GM10847 (cell line): Measurements from ENCODE around the gene UBE2I.

Experiments
- POLR2A ChIP-seq: IDR thresholded peaks from 2 replicates; pipeline ENCODE4 v1.6.1; 2011; ENCODE audit not compliant: insufficient read length; ENCODE audit errors: extremely low read depth

The UBE2I gene

DNA sequence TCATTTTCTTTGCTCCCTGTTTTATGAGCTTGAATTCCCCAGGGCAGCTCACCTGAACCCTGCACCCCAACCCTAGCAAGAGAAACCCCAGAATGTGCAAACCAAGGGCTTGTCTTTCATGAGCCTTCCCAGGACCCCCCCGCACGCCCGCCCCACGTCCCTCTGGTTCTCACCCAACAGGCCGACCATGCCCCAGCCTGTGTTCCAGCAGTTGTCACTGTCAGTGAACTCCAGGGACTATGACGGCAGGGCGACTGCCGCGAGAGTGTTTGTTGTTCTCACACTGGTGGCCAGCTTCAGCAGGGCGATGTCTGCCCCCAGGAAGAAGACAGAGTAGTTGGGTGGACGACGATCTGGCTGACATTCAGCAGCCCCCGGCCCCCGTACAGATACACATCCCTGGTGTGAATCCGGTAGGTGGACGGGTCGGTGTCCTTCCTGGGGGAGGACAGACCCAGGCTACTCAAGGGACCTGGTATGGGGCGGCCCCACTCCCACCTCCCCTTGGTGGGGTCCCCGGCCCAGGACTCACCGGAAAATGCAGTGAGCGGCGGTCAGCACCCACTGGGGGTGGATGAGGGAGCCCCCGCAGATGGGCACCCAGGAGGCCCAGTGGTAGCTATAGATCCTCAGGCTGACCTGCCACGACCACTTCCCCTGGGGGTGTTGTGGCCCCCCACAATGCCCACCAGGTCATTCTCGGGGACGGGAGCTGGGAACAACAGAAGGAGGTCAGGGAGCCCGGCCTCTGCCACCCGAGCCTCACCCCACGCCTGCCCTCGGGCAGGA is 33.5 kb upstream of the UBE2I start:
- no peak for TF ChIP-seq POLR2A

DNA sequence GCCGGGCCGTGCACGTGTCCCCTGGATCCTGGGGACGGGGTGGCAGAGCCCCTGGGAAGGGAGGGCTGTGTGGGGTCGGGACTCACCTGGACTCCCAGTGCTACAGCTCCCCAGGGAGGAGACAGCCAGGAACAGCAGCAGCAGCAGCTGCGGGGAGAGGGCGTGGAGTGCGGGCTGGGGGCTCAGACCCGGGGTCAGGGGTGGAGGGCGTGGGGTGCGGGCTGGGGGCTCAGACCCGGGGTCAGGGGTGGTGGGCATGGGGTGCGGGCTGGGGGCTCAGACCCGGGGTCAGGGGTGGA is 32.9 kb upstream of the UBE2I start:
- TF ChIP-seq POLR2A, result no peak

DNA sequence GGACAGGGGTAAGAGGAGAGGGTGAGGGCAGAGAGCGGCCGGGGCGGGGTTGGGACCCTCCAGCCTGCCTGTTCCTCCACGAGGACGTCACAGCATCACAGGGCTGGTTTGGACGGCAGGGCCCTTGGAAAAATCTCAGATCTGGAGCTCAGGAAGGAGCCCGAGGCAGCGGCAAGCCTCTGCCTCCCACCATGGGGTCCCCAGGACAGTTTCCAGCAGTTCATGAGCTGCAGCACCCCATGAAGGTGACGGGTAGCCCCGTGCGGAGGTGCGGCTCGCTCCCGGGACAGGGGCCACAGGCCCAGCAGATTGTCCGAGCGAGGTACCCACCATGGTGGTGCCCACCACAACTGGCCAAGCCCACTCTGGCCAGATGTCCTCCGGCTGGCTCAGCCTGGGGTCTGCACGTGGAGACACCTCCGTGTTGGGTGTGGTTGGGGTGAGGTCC is 32.3 kb upstream of the UBE2I start:
- no peak for TF ChIP-seq POLR2A

DNA sequence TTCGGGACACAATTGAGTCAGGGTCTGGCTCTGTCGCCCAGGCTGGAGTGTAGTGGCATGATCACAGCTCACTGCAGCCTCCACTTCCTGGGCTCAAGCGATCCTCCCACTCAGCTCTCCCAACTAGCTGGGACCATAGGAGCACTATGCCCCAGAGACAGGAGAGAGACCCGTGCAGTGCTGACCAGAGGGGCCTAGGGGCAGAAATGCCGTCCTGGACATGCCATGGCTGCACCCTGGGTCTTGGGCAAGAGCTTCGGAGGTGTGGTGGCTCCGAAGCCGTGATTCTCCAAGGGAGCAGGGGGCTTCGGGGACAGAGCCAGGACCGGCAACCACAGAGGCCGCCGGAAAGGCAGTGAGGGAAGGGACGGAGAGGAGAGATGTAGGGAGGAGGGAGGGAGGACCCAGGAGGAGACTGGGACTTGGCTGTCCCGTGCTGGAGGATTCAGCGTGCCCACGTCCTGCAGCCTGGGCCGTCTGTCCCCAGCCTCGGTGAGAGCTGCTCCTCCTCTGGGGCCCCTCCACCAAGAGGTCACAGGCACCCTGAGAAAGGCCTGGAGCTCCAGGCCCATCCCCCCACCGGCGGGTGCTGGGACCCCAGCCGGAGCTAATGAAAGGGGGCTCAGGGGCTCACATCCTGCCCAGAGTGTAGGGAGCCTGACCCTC is 31.7 kb upstream of the UBE2I start:
- TF ChIP-seq POLR2A, result no peak

DNA sequence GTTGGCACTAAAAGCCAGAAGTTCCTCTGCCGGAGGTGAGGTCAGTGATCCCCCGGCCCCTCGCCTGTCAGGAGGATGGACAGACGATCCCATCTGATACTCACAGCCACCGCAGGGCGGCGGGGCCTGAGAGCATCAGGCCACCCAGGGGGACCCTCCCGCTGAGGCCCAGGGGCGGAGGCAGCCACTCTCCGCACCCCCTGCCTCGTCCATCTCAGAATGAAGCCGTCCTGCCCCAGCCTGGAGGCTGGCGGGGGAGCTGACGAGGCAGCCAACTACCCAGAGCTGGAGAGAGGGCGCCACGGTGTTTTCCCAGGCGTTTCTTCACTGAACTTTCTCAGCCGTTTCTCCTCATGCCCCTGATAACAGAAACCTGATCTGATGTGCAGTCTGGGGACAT is 31.0 kb upstream of the UBE2I start:
- no peak for TF ChIP-seq POLR2A

DNA sequence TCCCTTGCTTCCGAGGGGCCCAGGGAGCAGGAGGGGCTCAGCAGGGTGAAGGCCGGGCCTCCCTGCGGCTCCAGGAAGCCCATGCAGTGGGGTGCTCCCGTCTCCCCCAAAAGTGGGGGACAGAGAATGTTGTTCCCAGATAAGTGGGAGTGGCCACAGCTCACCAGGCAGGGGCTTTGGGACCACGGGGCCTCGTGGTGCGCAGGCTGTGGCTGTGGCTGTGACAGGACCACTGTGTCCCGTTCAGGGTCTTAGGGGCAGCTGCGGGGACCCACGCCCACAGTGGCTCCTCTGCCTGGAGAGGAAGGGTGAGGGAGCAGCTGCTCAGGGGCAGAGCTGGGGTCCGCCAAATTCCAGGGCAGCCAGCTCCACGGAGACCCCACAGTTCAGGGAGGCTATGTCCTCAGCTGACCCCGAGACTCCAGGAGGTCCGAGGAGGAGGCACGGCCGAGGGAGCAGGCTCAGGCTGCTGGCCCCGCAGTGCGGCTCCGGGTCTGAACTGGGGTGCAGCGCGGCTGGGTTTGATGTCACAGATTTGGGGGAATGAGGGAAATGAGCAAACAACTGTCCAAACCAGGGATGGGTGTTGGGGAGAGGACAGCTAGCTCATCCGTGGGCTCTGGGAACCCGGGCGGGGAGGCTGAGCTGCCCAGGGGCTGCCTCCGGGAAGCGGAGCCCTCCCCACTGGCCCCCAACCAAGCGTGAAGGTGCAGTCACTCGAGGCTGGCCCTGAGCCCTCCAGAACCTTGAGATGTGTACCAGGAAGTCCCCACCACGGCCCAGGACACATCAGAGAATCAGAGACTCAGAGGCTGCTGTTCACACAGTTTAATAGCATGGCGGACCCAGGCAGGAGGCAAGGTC is 30.1 kb upstream of the UBE2I start:
- TF ChIP-seq POLR2A, result no peak

DNA sequence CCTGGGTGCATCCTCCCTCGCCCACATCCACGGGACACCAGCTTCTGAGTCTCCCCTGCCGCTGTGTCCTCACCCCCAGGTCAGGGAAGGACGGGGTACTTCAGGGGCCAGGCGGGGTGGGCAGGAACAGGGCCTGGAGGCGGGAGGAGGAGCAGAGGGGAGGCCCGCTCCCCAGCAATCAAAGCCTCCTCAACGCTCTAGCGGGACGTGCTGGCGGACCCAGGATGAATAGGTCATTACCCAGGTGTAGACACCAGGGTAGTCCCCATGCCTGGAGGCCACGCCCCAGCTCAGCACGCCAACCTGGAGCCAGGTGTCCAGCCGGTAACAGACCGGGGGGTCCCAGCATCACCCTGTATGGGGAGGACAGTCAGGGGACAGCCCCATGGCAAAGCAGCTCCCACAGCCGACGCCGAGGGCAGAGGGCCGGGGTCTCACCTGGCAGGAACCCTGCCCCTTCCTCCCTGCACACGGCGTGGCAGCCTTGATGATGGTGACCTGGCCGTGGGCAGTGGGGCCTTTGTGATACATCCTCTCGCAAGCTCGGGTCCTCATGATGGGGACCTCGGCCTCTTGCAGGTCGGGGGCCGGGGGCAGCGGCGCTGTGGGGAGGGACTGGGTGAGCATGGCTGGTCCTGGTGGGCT is 29.4 kb upstream of the UBE2I start:
- no peak for TF ChIP-seq POLR2A

DNA sequence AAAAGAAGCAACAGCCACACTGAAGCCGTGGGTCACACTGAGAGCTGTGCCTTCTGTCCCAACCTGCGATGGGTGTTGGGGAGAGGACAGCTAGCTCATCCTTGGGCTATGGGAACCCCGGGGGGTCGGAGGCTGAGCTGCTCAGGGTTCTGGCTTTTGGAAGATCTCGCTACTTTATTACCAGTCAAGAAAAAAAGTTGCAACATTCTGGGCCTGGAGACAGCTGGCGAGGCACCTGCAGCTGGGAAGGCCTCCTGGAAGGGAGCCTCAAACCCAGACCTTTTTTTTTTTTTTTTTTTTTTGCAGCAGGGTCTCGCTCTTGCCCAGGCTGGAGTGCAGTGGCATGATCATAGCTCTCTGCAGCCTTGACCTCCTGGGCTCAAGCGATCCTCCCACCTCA is 28.7 kb upstream of the UBE2I start:
- TF ChIP-seq POLR2A, result no peak

DNA sequence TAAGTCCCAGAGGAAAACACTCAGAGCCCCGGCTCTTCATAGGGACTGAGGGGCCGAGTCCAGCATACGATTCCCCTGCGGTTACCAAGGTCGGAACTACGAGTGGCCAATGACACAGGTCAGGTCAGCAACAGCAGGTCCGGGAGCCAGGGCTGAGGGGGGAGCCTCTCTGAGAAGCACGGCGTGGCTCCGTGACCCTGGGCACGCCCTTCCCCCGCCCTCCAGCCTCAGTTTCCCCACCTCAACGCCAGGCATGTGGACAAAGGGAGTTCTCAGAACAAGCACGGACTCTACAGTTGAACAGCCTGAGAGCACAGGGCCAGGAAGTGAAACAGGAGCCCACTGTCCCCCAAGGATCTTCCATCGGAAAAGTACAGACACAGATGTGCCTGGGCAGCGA is 27.9 kb upstream of the UBE2I start:
- TF ChIP-seq POLR2A, result no peak

DNA sequence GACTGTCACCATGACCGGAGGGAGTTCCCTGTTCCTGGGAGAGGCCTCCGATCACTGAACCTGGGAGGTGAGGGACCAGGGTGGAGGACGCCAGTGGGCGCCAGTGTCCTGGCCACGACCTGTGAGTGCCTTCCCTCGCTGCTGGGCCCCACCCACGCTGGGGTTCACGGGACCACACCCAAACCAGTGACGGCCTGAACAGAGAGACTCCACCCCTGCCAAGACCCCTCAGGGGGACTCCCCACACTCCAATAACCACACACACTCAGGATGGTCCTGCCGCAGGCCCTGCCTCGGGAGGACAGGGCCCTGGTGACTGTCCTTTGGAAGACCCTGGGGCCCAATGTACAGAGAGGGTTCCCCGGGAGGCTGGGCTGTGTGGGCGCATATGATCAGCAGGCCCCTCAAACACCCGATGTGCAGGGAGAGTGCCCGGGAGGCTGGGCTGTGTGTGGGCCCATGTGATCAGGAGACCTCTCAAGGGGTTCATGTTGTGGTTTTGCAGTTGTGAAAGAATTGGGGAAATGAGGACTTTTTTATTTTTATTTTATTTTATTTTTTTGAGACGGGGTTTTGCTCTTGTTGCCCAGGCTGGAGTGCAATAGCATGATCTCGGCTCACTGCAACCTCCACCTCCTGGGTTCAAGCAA is 27.0 kb upstream of the UBE2I start:
- no peak for TF ChIP-seq POLR2A

DNA sequence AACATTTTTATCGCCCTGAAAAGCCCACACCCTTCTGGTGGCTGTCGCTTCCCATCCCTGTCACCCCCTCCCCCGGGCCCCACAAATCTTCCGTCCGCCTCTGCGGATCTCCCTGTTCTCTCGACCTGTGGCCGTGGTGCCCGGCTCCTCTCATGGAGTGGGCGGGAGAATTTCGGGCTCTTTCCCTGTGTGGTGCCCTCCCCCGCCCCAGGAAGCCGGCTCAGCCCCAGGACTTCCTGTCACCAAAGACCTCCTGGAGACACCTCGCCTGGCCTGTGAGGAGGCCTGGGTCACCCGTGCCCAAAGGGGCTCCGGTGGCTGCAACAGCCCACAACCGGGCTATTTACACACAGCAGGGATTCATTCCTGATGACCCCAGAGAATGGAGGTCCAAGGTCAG is 26.1 kb upstream of the UBE2I start:
- TF ChIP-seq POLR2A, result no peak

DNA sequence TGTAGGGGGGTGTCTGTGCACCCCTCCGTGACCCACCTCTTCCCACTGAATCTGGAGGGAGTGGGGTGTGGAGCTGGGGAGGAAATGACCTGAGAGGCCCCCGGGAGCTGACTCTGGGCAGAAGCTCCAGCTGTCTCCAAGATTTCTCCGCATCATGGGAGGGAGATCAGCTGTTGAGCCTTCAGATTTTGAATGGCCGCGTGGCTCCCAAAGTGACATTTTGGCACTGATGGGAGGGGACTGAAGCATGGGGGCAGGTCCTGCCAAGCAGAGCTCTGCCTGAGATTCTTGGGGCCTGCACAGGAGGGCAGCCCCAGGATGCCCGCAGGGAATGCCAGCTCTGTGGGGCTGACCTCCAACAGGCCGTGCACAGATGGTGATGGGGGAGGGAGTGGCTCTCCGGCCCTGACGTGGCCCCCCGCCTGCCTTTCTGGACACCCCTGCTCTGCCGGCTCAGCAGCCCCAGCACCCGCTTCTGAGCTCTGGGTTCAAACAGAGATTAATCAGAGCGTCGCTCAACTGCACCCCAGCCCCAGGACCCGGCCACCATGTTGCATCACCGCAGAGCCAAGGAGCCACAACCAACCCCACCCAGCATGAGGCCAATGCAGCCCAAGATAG is 25.3 kb upstream of the UBE2I start:
- TF ChIP-seq POLR2A, result no peak

DNA sequence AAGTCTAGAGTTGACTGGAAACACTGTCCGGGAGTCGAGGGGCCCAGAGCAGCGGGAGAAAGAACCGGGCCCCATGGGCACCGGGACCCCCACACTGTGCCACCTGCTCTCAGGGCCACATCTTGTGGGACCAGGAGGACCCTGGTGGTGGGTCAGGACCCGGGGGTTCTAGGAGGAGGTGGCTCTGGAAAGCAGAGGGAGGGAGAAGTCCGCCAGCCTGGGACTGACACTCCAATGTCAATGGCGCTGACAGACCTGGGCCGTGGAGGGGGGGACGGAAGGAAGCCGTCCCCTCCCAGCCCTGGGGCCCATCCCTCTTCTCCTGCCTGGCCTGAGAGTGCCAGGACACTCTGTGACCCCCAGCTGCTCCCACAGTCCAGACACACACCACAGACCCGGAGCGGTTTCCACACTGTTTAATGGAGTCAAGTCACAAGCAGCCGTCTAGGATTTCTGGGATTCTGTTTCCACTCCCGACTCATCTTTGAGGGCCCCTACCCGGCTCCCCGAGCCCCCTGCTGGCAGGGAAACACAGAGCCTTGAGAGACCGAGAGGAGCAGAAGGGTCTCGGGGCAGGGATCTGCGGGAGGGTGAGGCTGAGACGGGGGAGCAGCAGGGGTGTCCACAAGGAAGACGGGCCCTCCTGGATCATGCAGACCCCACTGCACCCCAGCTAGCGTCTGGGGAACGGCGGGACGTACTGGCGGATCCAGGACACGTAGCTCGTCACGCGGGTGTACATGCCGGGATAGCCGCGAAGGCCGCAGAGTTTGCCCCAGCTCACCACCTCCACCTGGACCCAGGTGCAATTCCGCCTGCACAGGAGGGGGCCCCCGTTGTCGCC is 23.5 kb upstream of the UBE2I start:
- no peak for TF ChIP-seq POLR2A
